NCI-H446 treated with DMSO at 0.1 percent for 48 hours (cell line): Measurements from ENCODE around the gene SCAF11.
"Not testable (repeated sequence)": the region's sequence is repeated elsewhere in the genome, so short reads cannot be mapped to it uniquely, and the experiment has no call there.

Experiments
- DNase-seq: peaks from one replicate; lab custom pipeline; 2025; lab: John Stamatoyannopoulos, UW

SCAF11 gene, protein sequence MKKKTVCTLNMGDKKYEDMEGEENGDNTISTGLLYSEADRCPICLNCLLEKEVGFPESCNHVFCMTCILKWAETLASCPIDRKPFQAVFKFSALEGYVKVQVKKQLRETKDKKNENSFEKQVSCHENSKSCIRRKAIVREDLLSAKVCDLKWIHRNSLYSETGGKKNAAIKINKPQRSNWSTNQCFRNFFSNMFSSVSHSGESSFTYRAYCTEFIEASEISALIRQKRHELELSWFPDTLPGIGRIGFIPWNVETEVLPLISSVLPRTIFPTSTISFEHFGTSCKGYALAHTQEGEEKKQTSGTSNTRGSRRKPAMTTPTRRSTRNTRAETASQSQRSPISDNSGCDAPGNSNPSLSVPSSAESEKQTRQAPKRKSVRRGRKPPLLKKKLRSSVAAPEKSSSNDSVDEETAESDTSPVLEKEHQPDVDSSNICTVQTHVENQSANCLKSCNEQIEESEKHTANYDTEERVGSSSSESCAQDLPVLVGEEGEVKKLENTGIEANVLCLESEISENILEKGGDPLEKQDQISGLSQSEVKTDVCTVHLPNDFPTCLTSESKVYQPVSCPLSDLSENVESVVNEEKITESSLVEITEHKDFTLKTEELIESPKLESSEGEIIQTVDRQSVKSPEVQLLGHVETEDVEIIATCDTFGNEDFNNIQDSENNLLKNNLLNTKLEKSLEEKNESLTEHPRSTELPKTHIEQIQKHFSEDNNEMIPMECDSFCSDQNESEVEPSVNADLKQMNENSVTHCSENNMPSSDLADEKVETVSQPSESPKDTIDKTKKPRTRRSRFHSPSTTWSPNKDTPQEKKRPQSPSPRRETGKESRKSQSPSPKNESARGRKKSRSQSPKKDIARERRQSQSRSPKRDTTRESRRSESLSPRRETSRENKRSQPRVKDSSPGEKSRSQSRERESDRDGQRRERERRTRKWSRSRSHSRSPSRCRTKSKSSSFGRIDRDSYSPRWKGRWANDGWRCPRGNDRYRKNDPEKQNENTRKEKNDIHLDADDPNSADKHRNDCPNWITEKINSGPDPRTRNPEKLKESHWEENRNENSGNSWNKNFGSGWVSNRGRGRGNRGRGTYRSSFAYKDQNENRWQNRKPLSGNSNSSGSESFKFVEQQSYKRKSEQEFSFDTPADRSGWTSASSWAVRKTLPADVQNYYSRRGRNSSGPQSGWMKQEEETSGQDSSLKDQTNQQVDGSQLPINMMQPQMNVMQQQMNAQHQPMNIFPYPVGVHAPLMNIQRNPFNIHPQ (N-terminal part only)

DNA sequence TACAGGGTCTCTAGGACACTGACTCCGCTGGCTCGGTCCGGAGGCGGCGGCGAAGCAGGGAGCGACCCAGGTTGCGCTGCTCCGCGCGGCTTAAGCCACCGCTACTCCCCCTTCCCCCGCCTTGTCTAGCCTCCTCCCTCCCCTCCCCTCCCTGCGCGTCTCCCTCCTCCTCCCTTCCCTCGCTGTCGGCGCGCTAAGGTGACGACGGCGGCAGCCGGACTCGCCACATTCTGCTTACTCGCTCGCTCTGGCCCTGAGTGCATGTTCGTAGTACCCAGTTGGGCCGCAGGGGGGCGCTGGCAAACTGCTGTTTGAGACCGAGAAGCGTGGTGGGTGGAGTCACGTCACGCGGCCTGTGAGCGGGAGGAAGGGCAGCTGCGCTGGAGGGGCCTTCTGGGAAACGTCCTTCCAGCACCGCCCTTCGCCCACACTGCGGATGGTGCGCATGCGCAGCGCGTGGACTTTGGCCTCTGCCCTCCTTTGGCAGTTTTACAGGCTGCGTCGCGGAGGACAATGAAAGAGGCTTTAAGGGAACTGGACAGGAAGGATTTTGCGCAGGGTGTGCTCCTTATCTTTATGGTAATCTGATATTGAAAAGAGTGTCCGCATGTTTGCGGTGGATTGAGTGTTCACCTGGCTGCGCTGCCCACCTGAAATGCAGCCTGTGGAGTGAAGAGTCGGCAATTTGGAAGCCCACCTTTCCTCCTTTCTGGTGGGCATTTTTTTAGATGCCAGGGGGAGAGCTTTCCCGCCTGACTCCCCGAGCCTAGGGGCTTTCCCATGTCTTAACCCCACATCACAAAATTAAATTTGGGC, at the start of gene SCAF11:
TSS of gene SCAF11 (minus strand) at position 107 of the 816 bp plus-strand sequence. CDS start 26,407 bp downstream, outside the sequence.
- peak; percentile 97 for DNase-seq

DNA sequence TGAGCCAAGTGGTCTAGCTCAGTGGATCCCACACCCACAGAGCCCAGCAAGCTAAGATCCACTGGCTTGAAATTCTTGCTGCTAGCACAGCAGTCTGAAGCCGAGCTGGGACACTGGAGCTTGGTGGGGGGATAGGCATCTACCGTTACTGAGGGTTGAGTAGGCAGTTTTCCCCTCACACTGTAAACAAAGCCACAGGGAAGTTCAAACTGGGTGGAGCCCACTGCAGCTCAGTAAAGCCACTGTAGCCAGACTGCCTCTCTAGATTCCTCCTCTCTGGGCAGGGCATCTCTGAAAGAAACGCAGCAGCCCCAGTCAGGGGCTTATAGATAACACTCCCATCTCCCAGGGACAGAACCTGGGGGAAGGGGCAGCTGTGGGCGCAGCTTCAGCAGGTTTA, 46.7 kb upstream of the SCAF11 start:
- not testable (repeated sequence) for DNase-seq

DNA sequence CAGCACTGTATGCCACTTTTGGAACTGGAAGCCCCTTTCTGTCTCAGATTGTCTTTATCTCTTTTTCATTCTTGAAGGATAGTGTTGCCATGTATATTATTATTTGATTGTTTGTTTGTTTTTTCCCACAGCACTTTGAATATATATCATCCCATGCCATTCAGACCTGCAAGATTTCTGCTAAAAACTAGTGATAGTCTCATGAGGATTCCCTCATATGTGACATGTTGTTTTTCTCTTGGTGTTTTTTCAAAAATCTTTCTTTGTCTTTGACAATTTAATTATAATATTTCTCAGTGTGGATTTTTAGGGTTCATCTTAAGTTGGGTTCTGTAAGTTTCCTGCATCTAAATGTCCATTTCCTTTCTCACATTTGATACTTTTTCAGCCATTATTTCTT, 36.8 kb upstream of the SCAF11 start:
- no peak for DNase-seq

DNA sequence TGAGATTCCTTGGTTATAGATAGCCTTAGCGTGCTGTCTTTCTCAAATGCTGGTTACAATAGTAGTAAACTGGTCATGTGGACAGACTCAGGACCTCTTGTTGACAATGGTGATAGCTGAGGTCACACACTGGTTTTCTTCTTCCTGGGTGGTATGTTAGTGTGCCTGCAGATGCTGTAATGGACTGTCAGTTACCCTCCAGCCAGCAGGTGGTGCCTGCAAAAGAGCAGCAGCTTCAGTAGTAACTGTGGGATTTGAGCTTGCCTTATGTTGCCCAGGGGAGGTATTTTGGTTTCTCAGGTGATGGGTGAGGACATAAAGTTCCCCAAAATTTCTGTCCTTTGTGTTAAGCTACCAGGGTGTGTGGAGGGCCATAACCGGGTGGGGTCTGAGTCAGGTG, 33.7 kb upstream of the SCAF11 start:
- DNase-seq: no peak

DNA sequence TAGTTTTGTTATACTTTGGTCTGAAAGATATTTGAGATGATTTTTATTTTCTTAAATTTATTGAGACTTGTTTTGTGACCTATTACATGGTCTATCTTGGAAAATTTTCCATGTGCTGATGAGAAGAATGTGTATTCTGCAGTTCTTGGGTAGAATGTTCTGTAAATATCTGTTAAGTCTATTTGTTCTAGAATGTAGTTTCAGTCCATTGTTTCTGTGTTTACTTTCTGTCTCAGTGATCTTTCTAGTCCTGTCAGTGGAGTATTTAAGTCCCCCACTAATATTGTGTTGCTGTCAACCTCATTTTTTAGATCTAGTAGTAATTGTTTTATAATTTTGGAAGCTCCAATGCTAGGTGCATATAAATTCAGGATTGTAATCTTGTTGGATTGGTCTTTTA, 30.4 kb upstream of the SCAF11 start:
- no peak for DNase-seq

DNA sequence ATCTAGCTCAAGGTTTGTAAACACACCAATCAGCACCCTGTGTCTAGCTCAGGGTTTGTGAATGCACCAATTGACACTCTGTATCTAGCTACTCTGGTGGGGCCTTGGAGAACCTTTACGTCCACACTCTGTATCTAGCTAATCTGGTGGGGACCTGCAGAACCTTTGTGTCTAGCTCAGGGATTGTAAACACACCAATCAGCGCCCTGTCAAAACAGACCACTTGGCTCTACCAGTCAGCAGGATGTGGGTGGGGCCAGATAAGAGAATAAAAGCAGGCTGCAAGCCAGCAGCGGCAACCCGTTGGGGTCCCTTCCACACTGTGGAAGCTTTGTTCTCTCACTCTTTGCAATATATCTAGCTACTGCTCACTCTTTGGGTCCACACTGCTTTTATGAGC, 28.3 kb upstream of the SCAF11 start:
- DNase-seq: not testable (repeated sequence)

DNA sequence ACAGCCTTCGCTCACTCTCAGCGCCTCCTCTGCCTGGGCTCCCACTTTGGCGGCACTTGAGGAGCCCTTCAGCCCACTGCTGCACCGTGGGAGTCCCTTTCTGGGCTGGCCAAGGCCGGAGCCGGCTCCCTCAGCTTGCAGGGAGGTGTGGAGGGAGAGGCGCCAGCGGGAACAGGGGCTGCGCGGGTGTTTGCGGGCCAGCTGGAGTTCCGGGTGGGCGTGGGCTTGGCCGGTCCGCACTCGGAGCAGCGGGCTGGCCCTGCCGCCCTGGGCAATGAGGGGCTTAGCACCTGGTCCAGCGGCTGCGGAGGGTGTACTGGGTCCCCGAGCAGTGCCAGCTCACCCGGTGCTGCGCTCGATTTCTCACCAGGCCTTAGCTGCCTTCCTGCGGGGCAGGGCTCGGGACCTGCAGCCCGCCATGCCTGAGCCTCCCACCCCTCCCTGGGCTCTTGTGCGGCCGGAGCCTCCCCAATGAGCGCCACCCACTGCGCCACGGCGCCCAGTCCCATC, 27.5 kb upstream of the SCAF11 start:
- DNase-seq: not testable (repeated sequence)

DNA sequence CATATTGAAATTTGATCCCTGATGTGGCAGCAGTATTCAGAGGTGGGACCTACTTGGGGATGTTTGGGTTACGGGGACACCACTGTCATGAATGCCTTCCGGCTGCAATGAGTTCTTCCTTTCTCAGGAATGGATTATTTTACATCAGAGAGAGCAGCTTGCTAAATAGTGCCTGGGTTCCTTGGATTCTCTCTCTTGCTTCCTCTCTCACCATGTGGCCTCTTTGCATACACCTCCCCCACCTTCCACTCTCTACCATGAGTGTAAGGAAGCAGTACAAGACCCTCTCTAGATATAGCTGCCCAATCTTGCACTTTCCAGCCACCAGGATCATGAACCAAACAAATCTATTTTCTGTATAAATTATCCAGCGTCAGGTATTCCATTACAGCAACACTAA, 15.4 kb upstream of the SCAF11 start:
- DNase-seq: no peak

DNA sequence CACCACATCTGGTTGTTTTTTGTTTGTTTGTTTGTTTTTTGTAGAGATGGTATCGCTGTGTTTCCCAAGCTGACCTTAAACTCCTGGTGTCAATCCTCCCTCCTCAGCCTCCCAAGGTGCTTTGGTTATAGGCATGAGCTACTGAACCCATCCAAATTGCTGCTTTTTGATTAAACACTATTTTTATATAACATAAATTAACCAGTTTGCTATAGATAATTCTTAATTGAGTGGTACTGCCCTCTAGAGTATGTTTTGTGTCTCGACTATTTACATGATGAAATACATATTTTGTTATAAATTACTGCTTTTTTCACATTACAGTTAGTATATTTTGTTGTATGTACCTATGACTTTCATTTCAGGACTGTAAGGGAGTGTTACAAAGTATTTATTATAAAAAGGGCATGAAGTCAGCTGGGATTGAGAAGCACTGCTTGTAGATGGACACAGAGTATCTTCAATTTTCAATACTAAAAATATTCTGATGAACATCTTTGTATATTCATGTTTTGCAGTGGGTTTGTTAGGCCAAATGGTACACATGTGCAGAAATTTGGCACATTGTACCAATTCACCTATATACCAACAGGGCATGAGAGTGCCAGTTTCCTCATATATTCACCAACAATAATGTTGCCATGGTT, 14.9 kb upstream of the SCAF11 start:
- no peak for DNase-seq

DNA sequence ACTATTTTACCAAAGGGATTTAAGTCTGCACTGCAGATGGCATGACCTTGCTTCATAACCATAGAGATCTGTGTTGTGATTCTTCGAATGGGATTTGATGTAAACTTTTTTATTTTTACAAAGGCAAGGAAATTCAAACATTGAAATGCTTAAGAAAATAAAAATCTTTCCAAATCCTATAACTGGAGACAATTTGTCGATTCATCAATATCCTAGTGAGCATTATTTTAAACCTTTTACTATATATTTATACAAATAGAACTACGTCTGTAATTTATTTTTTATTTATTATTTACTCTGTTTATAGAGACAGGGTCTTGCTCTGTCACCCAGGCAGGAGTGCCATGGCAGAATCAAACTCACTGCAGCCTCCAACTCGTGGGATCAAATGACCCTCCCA, 14.3 kb upstream of the SCAF11 start:
- DNase-seq: no peak

DNA sequence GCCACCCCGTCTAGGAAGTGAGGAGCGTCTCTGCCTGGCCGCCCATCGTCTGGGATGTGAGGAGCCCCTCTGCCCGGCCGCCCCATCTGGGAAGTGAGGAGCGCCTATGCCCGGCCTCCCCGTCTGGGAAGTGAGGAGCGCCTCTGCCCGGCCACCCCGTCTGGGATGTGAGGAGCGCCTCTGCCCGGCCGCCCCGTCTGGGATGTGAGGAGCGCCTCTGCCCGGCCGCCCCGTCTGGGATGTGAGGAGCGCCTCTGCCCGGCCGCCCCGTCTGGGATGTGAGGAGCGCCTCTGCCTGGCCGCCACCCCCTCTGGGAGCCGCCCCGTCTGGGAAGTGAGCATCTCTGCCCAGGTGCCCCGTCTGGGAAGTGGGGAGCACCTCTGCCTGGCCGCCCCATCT, 9.7 kb upstream of the SCAF11 start:
- DNase-seq: not testable (repeated sequence)

DNA sequence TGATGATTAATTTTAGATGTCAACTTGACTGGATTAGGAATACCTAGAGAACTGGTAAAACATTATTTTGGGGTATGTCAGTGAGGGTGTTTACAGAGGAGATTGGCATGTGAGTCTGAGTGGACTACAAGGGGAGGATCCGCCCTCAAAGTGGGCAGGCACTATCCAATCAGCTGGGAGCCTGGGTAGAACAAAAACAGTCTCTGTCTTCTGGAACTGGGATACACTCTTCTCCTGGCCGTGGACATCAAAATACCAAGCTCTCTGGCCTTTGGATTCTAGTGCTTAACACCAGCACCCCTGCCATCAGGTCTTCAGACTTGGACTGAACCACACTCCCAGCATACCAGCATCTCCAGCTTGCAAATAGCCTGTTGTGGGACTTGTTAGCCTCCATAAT, 4.4 kb upstream of the SCAF11 start:
- DNase-seq: no peak

DNA sequence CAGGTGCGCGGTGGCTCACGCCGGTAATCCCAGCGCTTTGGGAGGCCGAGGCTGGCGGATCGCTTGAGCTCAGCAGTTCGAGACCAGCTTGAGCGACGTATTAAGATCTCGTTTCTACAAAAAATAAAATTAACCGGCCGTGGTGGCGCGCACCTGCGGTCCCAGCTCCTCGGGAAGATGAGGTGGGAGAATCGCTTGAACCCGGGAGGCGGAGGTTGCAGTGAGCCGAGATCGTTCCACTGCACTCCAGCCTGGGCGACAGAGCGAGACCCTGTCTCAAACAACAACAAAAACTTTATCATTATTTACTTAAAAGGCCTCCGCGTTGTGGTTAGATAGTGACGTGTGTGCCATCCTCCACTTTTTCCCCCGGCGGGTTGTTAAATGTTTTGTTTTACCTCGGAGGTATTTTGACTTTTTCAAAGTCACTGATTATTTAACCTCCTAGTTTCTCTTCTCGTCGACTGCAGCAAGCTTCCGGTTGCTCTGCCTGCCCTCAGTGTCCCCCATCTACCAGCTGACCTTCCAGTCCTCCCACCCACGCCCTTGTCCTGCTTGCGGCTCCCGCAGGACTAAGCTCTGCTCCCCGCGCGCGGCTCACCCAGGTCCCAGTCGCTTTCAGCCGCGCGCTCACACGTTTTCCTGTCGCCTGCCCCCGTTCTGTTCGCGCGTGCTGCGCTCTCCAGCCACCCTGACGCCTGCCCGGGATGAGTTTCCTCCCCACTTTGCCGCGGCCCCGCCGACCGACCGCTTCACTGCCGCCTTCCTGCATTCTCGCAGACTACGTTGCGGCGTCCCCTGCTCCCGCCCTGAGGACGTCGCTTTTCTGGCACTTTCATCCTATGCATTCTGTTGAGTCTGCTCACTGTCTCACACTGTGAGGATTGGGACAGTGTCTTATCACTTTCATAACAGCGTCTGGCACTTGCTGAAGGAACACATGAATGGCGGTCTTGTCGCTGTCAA, 1.2 kb upstream of the SCAF11 start:
- DNase-seq: peak; percentile 38

DNA sequence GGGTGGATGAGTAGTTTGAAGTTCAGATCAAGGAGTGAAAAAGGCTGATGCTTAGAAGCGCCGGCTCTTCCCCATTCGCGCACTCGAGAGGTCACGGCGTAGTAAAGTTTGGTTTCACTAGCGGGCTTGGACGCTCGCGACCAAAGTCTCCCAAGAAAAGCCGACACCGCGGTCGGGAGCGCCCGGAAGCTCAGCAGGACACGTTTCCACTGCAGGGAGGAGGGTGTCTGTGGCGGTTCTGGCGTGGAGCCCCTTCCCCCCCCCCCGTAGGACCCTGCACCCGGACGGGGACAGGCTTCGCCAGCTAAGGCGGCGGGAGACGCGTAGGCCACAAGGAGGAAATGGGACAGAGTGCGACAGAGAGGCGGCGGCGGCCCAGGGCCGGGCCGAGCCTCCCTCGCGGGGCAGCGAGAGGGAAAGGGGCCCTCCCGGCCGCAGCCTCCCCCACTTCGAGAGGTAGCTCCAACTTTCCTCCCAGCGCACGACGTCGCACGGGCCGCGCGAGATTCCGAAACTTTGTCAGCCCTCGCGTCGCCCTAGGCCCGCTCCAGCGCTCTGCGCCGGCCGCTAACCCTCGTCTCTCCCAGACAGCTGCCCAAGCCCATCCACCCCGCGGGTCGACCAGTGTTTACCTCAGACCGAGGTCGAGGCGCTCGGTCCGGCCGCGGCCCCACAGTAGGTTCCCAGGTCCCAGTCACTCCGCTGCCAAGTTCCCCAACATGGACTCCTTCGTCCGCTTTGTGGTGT, 480 bp downstream of the SCAF11 start:
- DNase-seq: no peak

DNA sequence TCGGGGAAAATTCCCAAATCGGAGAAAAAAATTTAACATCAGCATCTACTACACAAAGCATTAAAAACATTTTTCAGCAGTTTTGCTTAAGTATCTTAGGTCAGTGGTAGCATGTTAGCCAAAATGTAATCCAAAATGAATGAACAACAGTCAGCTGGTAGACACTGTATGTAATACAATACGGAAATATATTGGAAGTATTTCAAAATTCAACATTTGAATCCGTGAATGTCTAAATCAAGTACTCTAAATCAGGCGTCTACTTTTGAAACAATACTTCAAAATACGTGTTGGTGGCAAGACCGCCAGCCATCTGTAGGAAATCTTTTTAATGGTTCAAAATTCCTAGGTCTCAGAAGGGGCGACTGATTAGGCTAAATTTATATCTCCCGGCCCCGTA, 1.1 kb downstream of the SCAF11 start:
- DNase-seq: no peak

DNA sequence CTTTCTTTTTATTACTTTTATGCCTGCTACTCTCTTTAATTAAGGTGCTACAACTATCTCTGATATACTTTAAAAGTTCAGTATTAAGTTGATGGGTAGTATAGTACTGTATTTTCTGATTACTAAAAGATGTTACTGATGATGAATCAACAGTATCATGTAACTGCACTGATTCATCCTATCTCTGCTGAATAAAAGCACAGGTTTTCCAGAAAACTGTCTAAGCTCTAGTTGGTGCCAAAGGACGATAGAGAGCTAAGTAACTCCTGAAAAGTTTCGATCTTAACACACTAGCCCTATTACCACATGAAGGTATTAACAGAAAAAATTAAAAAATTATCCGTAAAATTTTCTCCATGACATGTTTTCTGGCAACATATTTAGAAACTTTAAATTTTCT, 2.1 kb downstream of the SCAF11 start:
- DNase-seq: no peak

DNA sequence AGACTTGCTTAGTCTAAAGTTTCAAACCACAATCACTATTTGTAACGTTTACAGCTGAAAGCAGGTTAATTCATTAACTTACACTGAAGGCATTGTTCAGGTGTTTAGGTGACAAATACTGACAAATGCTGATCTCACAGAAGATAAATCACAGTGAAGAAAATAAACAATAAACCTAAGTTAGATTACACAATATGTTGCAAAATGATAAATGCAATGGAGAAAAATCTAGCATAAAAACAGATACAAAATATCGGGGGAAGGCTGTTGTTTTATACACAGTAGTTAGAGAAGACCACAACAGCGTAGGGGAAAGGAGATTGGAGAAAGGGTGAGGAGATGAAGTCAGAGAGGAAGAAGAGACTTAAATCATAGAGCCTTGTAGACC, 3.0 kb downstream of the SCAF11 start:
- DNase-seq: no peak

DNA sequence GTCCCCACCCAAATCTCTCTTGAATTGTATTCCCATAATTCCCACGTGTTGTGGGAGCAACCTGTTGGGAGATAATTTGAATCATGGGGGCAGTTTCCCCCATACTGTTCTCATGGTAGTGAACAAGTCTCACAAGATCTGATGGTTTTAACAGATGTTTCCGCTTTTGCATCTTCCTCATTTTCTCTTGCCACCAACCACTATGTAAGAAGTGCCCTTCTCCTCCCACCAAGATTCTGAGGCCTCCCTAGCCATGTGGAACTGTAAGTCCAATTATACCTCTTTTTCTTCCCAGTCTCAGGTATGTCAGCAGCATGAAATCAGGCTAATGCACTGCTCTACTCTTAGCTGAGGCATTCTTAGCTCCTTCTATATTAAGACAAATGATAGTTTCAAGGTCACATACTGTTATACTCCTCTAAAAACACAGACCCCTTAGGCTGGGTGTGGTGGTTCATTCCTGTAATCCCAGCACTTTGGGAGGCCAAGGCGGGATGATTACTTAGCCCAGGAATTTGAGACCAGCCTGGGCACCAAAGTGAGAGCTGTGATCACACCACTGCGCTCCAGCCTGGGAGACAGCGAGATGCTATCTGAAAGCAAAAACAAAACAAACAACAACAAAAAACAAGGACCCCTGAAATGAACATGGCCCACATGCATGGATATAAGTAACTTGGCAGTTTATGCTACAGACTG, 3.6 kb downstream of the SCAF11 start:
- no peak for DNase-seq
